GM13976 (cell line): ENCODE results near the gene PCDH11Y.
"Not testable (repeated sequence)": the region's sequence is repeated elsewhere in the genome, so short reads cannot be mapped to it uniquely, and the experiment has no call there.

Experiments used
- DNase-seq: peaks from one replicate; pipeline ENCODE4 v3.0.0; 2012; ENCODE audit warnings: low spot score
- in situ Hi-C: fragments of 300-500 bp; cut with MboI; formaldehyde crosslinking; loops from one replicate; pipeline ENCODE4 v1.12.0; 2022; ENCODE audit warnings: low sequenced_read_pairs, mixed read lengths, inconsistent platforms; ENCODE audit not compliant: unreplicated experiment

The PCDH11Y gene

GRCh38 chrY:5000057-5000456, at the start of gene PCDH11Y:
PCDH11Y (plus strand) TSS chrY:5000296; CDS start chrY:5057100, 56,804 bp downstream.
- DNase-seq, in situ Hi-C loops: not testable (repeated sequence)

GRCh38 chrY:4967894-4968293, 32.2 kb upstream of the PCDH11Y start:
- DNase-seq, in situ Hi-C loops: not testable (repeated sequence)

GRCh38 chrY:4991743-4992400, 8.2 kb upstream of the PCDH11Y start:
- in situ Hi-C loops, DNase-seq: not testable (repeated sequence)

GRCh38 chrY:4994892-4995291, 5.2 kb upstream of the PCDH11Y start:
- DNase-seq = not testable (repeated sequence)

GRCh38 chrY:5002476-5003184, 2.5 kb downstream of the PCDH11Y start:
- DNase-seq, in situ Hi-C loops: not testable (repeated sequence)

More at GRCh38 chrY:4994892-4995291, 5.2 kb upstream of the PCDH11Y start:
- in situ Hi-C loops = not testable (repeated sequence)

GRCh38 chrY:5038972-5039523, 39.0 kb downstream of the PCDH11Y start:
- in situ Hi-C loops = not testable (repeated sequence)

GRCh38 chrY:5083017-5083416, 82.9 kb downstream of the PCDH11Y start:
- in situ Hi-C loops, DNase-seq: not testable (repeated sequence)

More at GRCh38 chrY:5038972-5039523, 39.0 kb downstream of the PCDH11Y start:
- not testable (repeated sequence) for DNase-seq

- in situ Hi-C loops, DNase-seq: not testable (repeated sequence)
Observed at GRCh38 chrY:5182998-5183397, 182.9 kb downstream of the PCDH11Y start.

GRCh38 chrY:5215116-5215515, 215.0 kb downstream of the PCDH11Y start:
- DNase-seq, in situ Hi-C loops: not testable (repeated sequence)

- DNase-seq, in situ Hi-C loops: not testable (repeated sequence)
Observed at GRCh38 chrY:5324931-5325330, 324.8 kb downstream of the PCDH11Y start.

GRCh38 chrY:5342220-5342619, 342.1 kb downstream of the PCDH11Y start:
- in situ Hi-C loops, DNase-seq: not testable (repeated sequence)

GRCh38 chrY:5543705-5544104, 543.6 kb downstream of the PCDH11Y start:
- DNase-seq, in situ Hi-C loops: not testable (repeated sequence)

GRCh38 chrY:5638589-5638988, 638.5 kb downstream of the PCDH11Y start:
- DNase-seq, in situ Hi-C loops: not testable (repeated sequence)

GRCh38 chrY:5679265-5679664, 679.2 kb downstream of the PCDH11Y start:
- DNase-seq, in situ Hi-C loops: not testable (repeated sequence)

GRCh38 chrY:5708727-5709126, 708.6 kb downstream of the PCDH11Y start:
- in situ Hi-C loops = not testable (repeated sequence)

GRCh38 chrY:5709788-5710381, 709.8 kb downstream of the PCDH11Y start:
- DNase-seq, in situ Hi-C loops: not testable (repeated sequence)

More at GRCh38 chrY:5708727-5709126, 708.6 kb downstream of the PCDH11Y start:
- not testable (repeated sequence) for DNase-seq

- DNase-seq, in situ Hi-C loops: not testable (repeated sequence)
Observed at GRCh38 chrY:5761403-5761802, 761.3 kb downstream of the PCDH11Y start.

GRCh38 chrY:5776485-5776884, 776.4 kb downstream of the PCDH11Y start:
- in situ Hi-C loops, DNase-seq: not testable (repeated sequence)
